Measurements from ENCODE around the gene PYGO1.
A peak's percentile ranks its signal among the peaks of the same experiment; 100 is the strongest.

PYGO1 gene

GRCh38 chr15:55588070-55588814, at the start of gene PYGO1:
PYGO1 (minus strand) TSS chr15:55588345; CDS start chr15:55587883, 462 bp downstream.
- H3K27ac ChIP-seq, result peak within 1 kb of the TSS; percentile 41
- H3K27me3 ChIP-seq (replicated peaks), result no peaks in the 10 kb centered on the region
- in situ Hi-C loops (cut with HindIII; ENCODE audit: low pct_ligation_motif_present, low sequenced_read_pairs), result no loop called here
- DNase-seq, result peak; percentile 35
- TF ChIP-seq CTCF (IDR thresholded peaks at IDR 0.05; ENCODE audit: low read depth, low read length, missing control alignments), result no peak
- H3K36me3 ChIP-seq (replicated peaks), result no peaks in the 10 kb centered on the region
- peak within 1 kb of the TSS; percentile 71 for H3K4me3 ChIP-seq (ENCODE audit: low read depth, low read length)

- Histone ChIP-seq H3K27me3 (replicated peaks) (no peaks in the 10 kb centered on the region), H3K27ac (no peak overlapping the region), H3K36me3 (replicated peaks) (no peaks in the 10 kb centered on the region), H3K4me3 (ENCODE audit: low read depth, low read length) (no peak overlapping the region)
- no peak for TF ChIP-seq CTCF (IDR thresholded peaks at IDR 0.05; ENCODE audit: low read depth, low read length, missing control alignments)
- DNase-seq, result no peak
- in situ Hi-C loops (cut with HindIII; ENCODE audit: low pct_ligation_motif_present, low sequenced_read_pairs), result no loop called here
Observed at GRCh38 chr15:55637086-55637485, 48.9 kb upstream of the PYGO1 start.

- in situ Hi-C loops (cut with HindIII; ENCODE audit: low pct_ligation_motif_present, low sequenced_read_pairs), result no loop called here
- no peak overlapping the region for H3K4me3 ChIP-seq (ENCODE audit: low read depth, low read length)
- no peak for DNase-seq
- H3K27ac ChIP-seq, result no peak overlapping the region
- no peak for TF ChIP-seq CTCF (IDR thresholded peaks at IDR 0.05; ENCODE audit: low read depth, low read length, missing control alignments)
- H3K27me3 ChIP-seq (replicated peaks), result no peaks in the 10 kb centered on the region
- H3K36me3 ChIP-seq (replicated peaks), result no peaks in the 10 kb centered on the region
Observed at GRCh38 chr15:55633731-55634130, 45.6 kb upstream of the PYGO1 start.

- TF ChIP-seq CTCF (IDR thresholded peaks at IDR 0.05; ENCODE audit: low read depth, low read length, missing control alignments), result no peak
Observed at GRCh38 chr15:55632434-55632833, 44.3 kb upstream of the PYGO1 start.

GRCh38 chr15:55630858-55631257, 42.7 kb upstream of the PYGO1 start:
- Histone ChIP-seq H3K27ac (no peak overlapping the region), H3K36me3 (replicated peaks) (no peaks in the 10 kb centered on the region), H3K27me3 (replicated peaks) (no peaks in the 10 kb centered on the region), H3K4me3 (ENCODE audit: low read depth, low read length) (no peak overlapping the region)
- no peak for TF ChIP-seq CTCF (IDR thresholded peaks at IDR 0.05; ENCODE audit: low read depth, low read length, missing control alignments)
- no peak for DNase-seq
- in situ Hi-C loops (cut with HindIII; ENCODE audit: low pct_ligation_motif_present, low sequenced_read_pairs), result no loop called here

More at GRCh38 chr15:55632434-55632833, 44.3 kb upstream of the PYGO1 start:
- H3K4me3 ChIP-seq (ENCODE audit: low read depth, low read length), result no peak overlapping the region
- no peak overlapping the region for H3K27ac ChIP-seq
- in situ Hi-C loops (cut with HindIII; ENCODE audit: low pct_ligation_motif_present, low sequenced_read_pairs), result no loop called here
- no peak for DNase-seq
- H3K36me3 ChIP-seq (replicated peaks), result no peaks in the 10 kb centered on the region
- no peaks in the 10 kb centered on the region for H3K27me3 ChIP-seq (replicated peaks)

- no peaks in the 10 kb centered on the region for H3K27me3 ChIP-seq (replicated peaks)
- TF ChIP-seq CTCF (IDR thresholded peaks at IDR 0.05; ENCODE audit: low read depth, low read length, missing control alignments), result no peak
- DNase-seq, result no peak
- no peak overlapping the region for H3K4me3 ChIP-seq (ENCODE audit: low read depth, low read length)
- H3K27ac ChIP-seq, result no peak overlapping the region
- in situ Hi-C loops (cut with HindIII; ENCODE audit: low pct_ligation_motif_present, low sequenced_read_pairs), result no loop called here
- no peaks in the 10 kb centered on the region for H3K36me3 ChIP-seq (replicated peaks)
Observed at GRCh38 chr15:55628369-55628730, 40.2 kb upstream of the PYGO1 start.
